GM23338 (cell line): ENCODE results near the gene TNS3. TPM values are rescaled to one million over a fixed set of nuclear protein-coding genes. Genes with fewer than 3 reads are reported as not detected.

Experiments
- ATAC-seq: fragments of 200-7000 bp; cut with Tn5 transposase; 3 replicates; pipeline ENCODE4 v1.9.1; 2020
- DNase-seq: peaks from one replicate; pipeline ENCODE4 v3.0.0-alpha.2; 2015; ENCODE audit warnings: low spot score
- H2AFZ ChIP-seq: fragments of 200-600 bp; sonication (generic); 2 replicates; pipeline ENCODE4 v1.8.0; 2016; ENCODE audit warnings: antibody characterized with exemption, mild to moderate bottlenecking, moderate library complexity
- H3F3A ChIP-seq: fragments of 200-600 bp; sonication (generic); replicated peaks from 2 replicates; pipeline ENCODE4 v1.8.0; 2017; ENCODE audit warnings: antibody characterized with exemption, mixed run types, low read depth
- H3K27ac ChIP-seq: fragments of 200-600 bp; sonication (generic); 2 replicates; pipeline ENCODE4 v1.6.1; 2016; ENCODE audit warnings: low read depth
- H3K27me3 ChIP-seq: fragments of 200-600 bp; sonication (generic); 2 replicates; pipeline ENCODE4 v1.8.0; 2016; ENCODE audit warnings: mild to moderate bottlenecking, mixed run types, moderate library complexity; ENCODE audit not compliant: insufficient read depth
- H3K36me3 ChIP-seq: fragments of 200-600 bp; sonication (generic); 2 replicates; pipeline ENCODE4 v1.8.0; 2016; ENCODE audit warnings: mild to moderate bottlenecking; ENCODE audit not compliant: insufficient read depth
- H3K4me1 ChIP-seq: fragments of 200-600 bp; sonication (generic); 2 replicates; pipeline ENCODE4 v1.8.0; 2016; ENCODE audit warnings: mild to moderate bottlenecking, moderate library complexity; ENCODE audit not compliant: insufficient read depth
- H3K4me2 ChIP-seq: fragments of 200-600 bp; sonication (generic); 2 replicates; pipeline ENCODE4 v1.7.1; 2017; ENCODE audit warnings: mixed run types
- H3K4me3 ChIP-seq: fragments of 200-600 bp; sonication (generic); 2 replicates; pipeline ENCODE4 v1.6.1; 2016; ENCODE audit warnings: mixed run types
- H3K79me2 ChIP-seq: fragments of 200-600 bp; sonication (generic); replicated peaks from 2 replicates; pipeline ENCODE4 v1.8.0; 2017; ENCODE audit warnings: mild to moderate bottlenecking; ENCODE audit not compliant: insufficient read depth
- H3K9me2 ChIP-seq: fragments of 200-600 bp; sonication (generic); 2 replicates; pipeline ENCODE4 v1.8.0; 2017; ENCODE audit not compliant: insufficient read depth
- H4K20me1 ChIP-seq: fragments of 200-600 bp; sonication (generic); replicated peaks from 2 replicates; pipeline ENCODE4 v1.8.0; 2017; ENCODE audit warnings: mild to moderate bottlenecking; ENCODE audit not compliant: insufficient read depth
- H3K27ac Mint-ChIP-seq: 2 replicates; pipeline ENCODE4 v1.8.0; 2020; ENCODE audit warnings: inconsistent platforms, mild to moderate bottlenecking, moderate library complexity, mixed read lengths
- H3K27me3 Mint-ChIP-seq: 3 replicates; pipeline ENCODE4 v1.8.0; 2022; ENCODE audit warnings: low read depth, mild to moderate bottlenecking, moderate library complexity, mixed read lengths, inconsistent platforms; ENCODE audit not compliant: insufficient read depth, poor library complexity
- H3K36me3 Mint-ChIP-seq: 3 replicates; pipeline ENCODE4 v1.8.0; 2021; ENCODE audit warnings: low read depth, mild to moderate bottlenecking, inconsistent platforms, moderate library complexity, mixed read lengths
- H3K4me1 Mint-ChIP-seq: 3 replicates; pipeline ENCODE4 v1.8.0; 2020; ENCODE audit warnings: mild to moderate bottlenecking, inconsistent platforms, mixed read lengths
- H3K4me3 Mint-ChIP-seq: 3 replicates; pipeline ENCODE4 v1.8.0; 2021; ENCODE audit warnings: moderate library complexity, mild to moderate bottlenecking, inconsistent platforms, mixed read lengths
- H3K9me3 Mint-ChIP-seq: 3 replicates; pipeline ENCODE4 v1.8.0; 2020; ENCODE audit warnings: moderate library complexity, mild to moderate bottlenecking, inconsistent platforms, mixed read lengths
- CREB1 ChIP-seq: fragments of 250-450 bp; sonication (Bioruptor Pico); IDR thresholded peaks from 2 replicates; pipeline ENCODE4 v1.5.0; 2020; ENCODE audit warnings: low read depth, mild to moderate bottlenecking, moderate library complexity
- CTCF ChIP-seq, 2 experiments: fragments of 200-600 bp in 1 of 2; sonication (generic) in 1 of 2; conservative IDR thresholded peaks; 2 replicates each; pipeline versions ENCODE4 v1.5.1 to v1.6.1; 2016 to 2017; ENCODE audit warnings: antibody characterized with exemption in 2 of 2, low read depth in 2 of 2, mild to moderate bottlenecking in 2 of 2, moderate library complexity in 1 of 2
- ETS1 ChIP-seq: IDR thresholded peaks from 2 replicates; pipeline ENCODE4 v1.6.1; 2016; ENCODE audit warnings: antibody characterized with exemption
- EZH2 ChIP-seq: fragments of 200-600 bp; sonication (generic); IDR thresholded peaks from one replicate; pipeline ENCODE4 v1.8.0; 2017; ENCODE audit warnings: antibody characterized with exemption, mild to moderate bottlenecking, low read depth; ENCODE audit not compliant: unreplicated experiment
- EZH2phosphoT487 ChIP-seq: fragments of 200-600 bp; sonication (generic); IDR thresholded peaks from one replicate; pipeline ENCODE4 v1.8.1; 2018; ENCODE audit warnings: antibody characterized with exemption; ENCODE audit not compliant: unreplicated experiment
- POLR2AphosphoS5 ChIP-seq: IDR thresholded peaks from 2 replicates; pipeline ENCODE4 v1.6.1; 2016; ENCODE audit warnings: antibody characterized with exemption, low read depth
- REST ChIP-seq: IDR thresholded peaks from one replicate; pipeline ENCODE4 v1.6.1; 2018; ENCODE audit warnings: antibody characterized with exemption; ENCODE audit not compliant: unreplicated experiment
- STAT1 ChIP-seq: IDR thresholded peaks from one replicate; pipeline ENCODE4 v1.6.1; 2016; ENCODE audit warnings: antibody characterized with exemption; ENCODE audit not compliant: unreplicated experiment
- ZNF114 ChIP-seq: fragments of 250-450 bp; sonication (Bioruptor Pico); IDR thresholded peaks from 2 replicates; pipeline ENCODE4 v1.5.0; 2020; ENCODE audit warnings: mild to moderate bottlenecking, moderate library complexity
- ZNF331 ChIP-seq: fragments of 250-450 bp; sonication (Bioruptor Pico); IDR thresholded peaks from 2 replicates; pipeline ENCODE4 v1.5.0; 2020; ENCODE audit warnings: low read depth, mild to moderate bottlenecking, moderate library complexity
- ZNF462 ChIP-seq: fragments of 250-450 bp; sonication (Bioruptor Pico); IDR thresholded peaks from 2 replicates; pipeline ENCODE4 v1.5.0; 2020; ENCODE audit warnings: mild to moderate bottlenecking, moderate library complexity
- polyA plus RNA-seq: library from polyadenylated mRNA; unstranded; fragments of >200 nt; fragmentation: Nextera tagmentation; extraction: Ambion mirVana; gene quantifications from 2 replicates; pipeline ENCODE4 v1.2.1, GENCODE V29; 2016
- total RNA-seq: library from RNA; depleted of rRNA; stranded (reverse); fragments of >200 nt; shearing (Covaris generic); gene quantifications from 2 replicates; pipeline ENCODE4 v1.2.3, GENCODE V29; 2014

The TNS3 gene
- total and polyA plus RNA-seq, 2 experiments from 2014 or later: 6.2 to 28.7 TPM

DNA sequence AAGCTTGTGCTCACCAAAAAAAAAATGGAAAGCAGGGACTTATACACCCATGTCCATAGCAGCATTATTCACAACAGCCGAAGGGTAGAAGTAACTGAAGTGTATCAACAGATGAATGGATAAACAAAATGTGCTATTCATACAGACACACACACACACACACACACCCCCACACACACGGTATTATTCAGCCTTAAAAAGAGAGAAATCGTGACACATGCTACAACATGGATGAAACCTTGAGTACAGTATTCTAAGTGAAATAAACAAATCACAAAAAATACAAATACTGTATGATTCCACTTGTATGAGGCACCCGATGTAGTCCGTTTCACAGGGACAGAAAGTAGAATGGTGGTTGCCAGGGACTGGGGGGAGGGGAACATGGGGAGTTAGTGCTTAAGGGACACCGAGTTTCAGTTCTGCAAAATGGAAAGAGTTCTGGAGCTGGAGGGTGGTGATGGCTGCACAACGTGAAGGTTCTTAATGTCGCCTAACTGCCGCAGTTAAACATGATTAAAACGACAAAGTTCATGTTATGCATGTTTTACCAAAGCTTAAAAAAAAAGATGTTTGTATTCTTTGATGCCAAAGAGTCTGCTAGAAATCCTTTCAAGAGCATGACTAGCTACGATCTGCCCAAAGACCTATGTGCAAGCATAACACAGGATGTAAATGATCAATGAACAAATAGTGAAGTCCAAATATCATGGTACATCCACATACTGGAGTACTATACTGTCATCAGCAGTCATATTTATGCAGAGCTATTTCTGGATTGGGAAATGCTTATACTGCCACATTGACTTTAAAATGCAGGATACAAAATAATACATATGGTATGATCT, 7.2 kb downstream of the TNS3 start:
- H3K9me3 Mint-ChIP-seq: no peaks in the 10 kb centered on the region
- peaks cover 11% of the 10 kb centered on the region for H3K36me3 Mint-ChIP-seq
- no peak for ATAC-seq
- Histone ChIP-seq H3K9me2 (no peaks in the 10 kb centered on the region), H3K4me3 (no peak overlapping the region), H3F3A (no peaks in the 10 kb centered on the region), H3K4me1 (peaks cover 49% of the 10 kb centered on the region), H3K4me2 (no peak overlapping the region), H2AFZ (no peak overlapping the region), H3K27ac (no peak overlapping the region), H3K27me3 (no peaks in the 10 kb centered on the region), H3K36me3 (no peaks in the 10 kb centered on the region), H4K20me1 (0 out of 2 replicates have a peak, but pooled peaks cover 4% of the 10 kb centered on the region), H3K79me2 (peaks cover 98% of the 10 kb centered on the region)
- no peak overlapping the region for H3K4me3 Mint-ChIP-seq
- DNase-seq: no peak
- TF ChIP-seq ZNF462 (CRISPR knock-in tag) (no peak), POLR2AphosphoS5 (no peak), EZH2 (no peak), CREB1 (CRISPR knock-in tag) (no peak), CTCF (conservative IDR thresholded peaks at IDR 0.05; ENCODE audit: low read depth in 2 of 2) (no peak), ZNF331 (CRISPR knock-in tag) (no peak), REST (no peak), ETS1 (no peak), STAT1 (no peak), EZH2phosphoT487 (no peak), ZNF114 (CRISPR knock-in tag) (no peak)
- no peak overlapping the region for H3K27ac Mint-ChIP-seq
- H3K27me3 Mint-ChIP-seq: peaks cover 29% of the 10 kb centered on the region
- H3K4me1 Mint-ChIP-seq: peaks cover 71% of the 10 kb centered on the region
